ENCODE measurements around the gene MAL. TPM values are rescaled to one million over a fixed set of nuclear protein-coding genes. Genes with fewer than 3 reads are reported as not detected.

Gene MAL
- total RNA-seq, 2 donors from 2014 or later: 3.1 to 8.0 TPM

GRCh38 chr2:95071856-95072255, 46.3 kb downstream of the MAL start:
- Histone ChIP-seq H3K4me1 (replicated peaks) (no peaks in the 10 kb centered on the region), H3K27ac (no peak overlapping the region), H3K27me3 (replicated peaks; ENCODE audit: insufficient read depth) (no peaks in the 10 kb centered on the region), H3K36me3 (no peaks in the 10 kb centered on the region), H3K4me3 (no peak overlapping the region), H3K9me3 (no peaks in the 10 kb centered on the region)
- no peak for DNase-seq (ENCODE audit: low spot score)
- intact Hi-C loops (cut with DNase I): no loop called here
- WGBS: 61% methylated on average over 4 of the region's 4 CpGs
- TF ChIP-seq POLR2AphosphoS5 (IDR thresholded peaks at IDR 0.05) (no peak), POLR2A (IDR thresholded peaks at IDR 0.05) (no peak), CTCF (IDR thresholded peaks at IDR 0.05) (no peak)

GRCh38 chr2:95072424-95072823, 46.9 kb downstream of the MAL start:
- WGBS: 91% methylated on average over 4 of the region's 4 CpGs
- no peak for DNase-seq (ENCODE audit: low spot score)
- H3K4me3 ChIP-seq: no peak overlapping the region
- intact Hi-C loops (cut with DNase I): no loop called here
- no peaks in the 10 kb centered on the region for H3K9me3 ChIP-seq
- TF ChIP-seq POLR2A (IDR thresholded peaks at IDR 0.05) (no peak), POLR2AphosphoS5 (IDR thresholded peaks at IDR 0.05) (no peak), CTCF (IDR thresholded peaks at IDR 0.05) (no peak)
- no peaks in the 10 kb centered on the region for H3K36me3 ChIP-seq
- no peaks in the 10 kb centered on the region for H3K4me1 ChIP-seq (replicated peaks)
- no peaks in the 10 kb centered on the region for H3K27me3 ChIP-seq (replicated peaks; ENCODE audit: insufficient read depth)
- no peak overlapping the region for H3K27ac ChIP-seq

GRCh38 chr2:95073856-95074662, 48.6 kb downstream of the MAL start:
- no peak for DNase-seq (ENCODE audit: low spot score)
- Histone ChIP-seq H3K4me3 (no peak overlapping the region), H3K36me3 (no peaks in the 10 kb centered on the region), H3K27me3 (replicated peaks; ENCODE audit: insufficient read depth) (no peaks in the 10 kb centered on the region), H3K9me3 (no peaks in the 10 kb centered on the region), H3K4me1 (replicated peaks) (no peaks in the 10 kb centered on the region), H3K27ac (no peak overlapping the region)
- intact Hi-C loops (cut with DNase I): no loop called here
- WGBS: 91% methylated on average over 16 of the region's 18 CpGs
- TF ChIP-seq CTCF (IDR thresholded peaks at IDR 0.05): no peak
- no peak for TF ChIP-seq POLR2A (IDR thresholded peaks at IDR 0.05)
- no peak for TF ChIP-seq POLR2AphosphoS5 (IDR thresholded peaks at IDR 0.05)

- Histone ChIP-seq H3K36me3 (no peaks in the 10 kb centered on the region), H3K4me3 (no peak overlapping the region), H3K9me3 (no peaks in the 10 kb centered on the region), H3K27ac (no peak overlapping the region), H3K27me3 (replicated peaks; ENCODE audit: insufficient read depth) (no peaks in the 10 kb centered on the region), H3K4me1 (replicated peaks) (no peaks in the 10 kb centered on the region)
- TF ChIP-seq POLR2A (IDR thresholded peaks at IDR 0.05) (no peak), POLR2AphosphoS5 (IDR thresholded peaks at IDR 0.05) (no peak), CTCF (IDR thresholded peaks at IDR 0.05) (no peak)
- WGBS: 65% methylated on average over 15 of the region's 15 CpGs
- DNase-seq (ENCODE audit: low spot score): no peak
- intact Hi-C loops (cut with DNase I): no loop called here
Observed at GRCh38 chr2:95074663-95075439, 49.3 kb downstream of the MAL start.

All from prostate gland (tissue), 2 donors.